CD14-positive monocyte (primary cell): ENCODE measurements around the gene LIMA1. TPM values are rescaled to one million over a fixed set of nuclear protein-coding genes. Genes with fewer than 3 reads are reported as not detected.

ENCODE experiments used
- DNase-seq, 3 donors: peaks; one replicate each; pipeline ENCODE4 v3.0.0-alpha.2; 2011 to 2022
- H2AFZ ChIP-seq: 2 replicates; pipeline ENCODE4 v1.6.0; 2012; ENCODE audit warnings: mild to moderate bottlenecking, low read depth, low read length, inconsistent platforms; ENCODE audit not compliant: insufficient read depth, poor library complexity, severe bottlenecking
- H3K27ac ChIP-seq, 2 donors: 1 replicate in 1 of 2; 2 replicates in 1 of 2; pipeline ENCODE4 v1.5.1; 2012 to 2013; ENCODE audit warnings: low read length in 2 of 2, control low read depth in 1 of 2, inconsistent platforms in 1 of 2, low read depth in 1 of 2, mild to moderate bottlenecking in 1 of 2
- H3K27me3 ChIP-seq, 2 donors: one replicate each; pipeline versions ENCODE4 v1.6.0 to v1.6.1; 2011 to 2013; ENCODE audit warnings: low read length in 2 of 2; ENCODE audit not compliant: control insufficient read depth in 2 of 2, insufficient read depth in 2 of 2
- H3K36me3 ChIP-seq, 2 donors: replicated peaks in 1 of 2; 1 replicate in 1 of 2; 2 replicates in 1 of 2; pipeline versions ENCODE4 v1.5.1 to v1.6.1; 2012 to 2013; ENCODE audit warnings: low read length in 2 of 2, control low read depth in 1 of 2, inconsistent platforms in 1 of 2, mild to moderate bottlenecking in 1 of 2; ENCODE audit not compliant: insufficient read depth in 2 of 2, control insufficient read depth in 1 of 2
- H3K4me1 ChIP-seq, 2 donors: 1 replicate in 1 of 2; 2 replicates in 1 of 2; pipeline versions ENCODE4 v1.5.1 to v1.6.1; 2012 to 2013; ENCODE audit warnings: low read length in 2 of 2, control low read depth in 1 of 2, inconsistent platforms in 1 of 2, mild to moderate bottlenecking in 1 of 2, moderate library complexity in 1 of 2; ENCODE audit not compliant: insufficient read depth in 2 of 2, control insufficient read depth in 1 of 2
- H3K4me2 ChIP-seq: replicated peaks from 2 replicates; pipeline ENCODE3; 2012; ENCODE audit warnings: low read length, moderate library complexity, mild to moderate bottlenecking; ENCODE audit not compliant: poor library complexity, severe bottlenecking; ENCODE audit errors: extremely low read depth
- H3K4me3 ChIP-seq, 3 experiments: fragments of 200-600 bp in 1 of 3; sonication (generic) in 1 of 3; replicated peaks in 1 of 3; 1 replicate in 2 of 3; 2 replicates in 1 of 3; pipeline ENCODE4 v1.5.1; 2011 to 2013; ENCODE audit warnings: low read length in 3 of 3, mild to moderate bottlenecking in 3 of 3, control low read depth in 2 of 3, low read depth in 2 of 3, inconsistent platforms in 1 of 3, moderate library complexity in 1 of 3
- H3K79me2 ChIP-seq: 2 replicates; pipeline ENCODE4 v1.6.0; 2012; ENCODE audit warnings: mild to moderate bottlenecking, control low read depth, inconsistent platforms, low read length, moderate library complexity; ENCODE audit not compliant: insufficient read depth
- H3K9ac ChIP-seq: 2 replicates; pipeline ENCODE4 v1.6.0; 2017; ENCODE audit warnings: low read length, mild to moderate bottlenecking; ENCODE audit not compliant: insufficient read depth, poor library complexity, severe bottlenecking
- H3K9me3 ChIP-seq, 2 donors: replicated peaks in 1 of 2; 1 replicate in 1 of 2; 2 replicates in 1 of 2; pipeline versions ENCODE4 v1.5.1 to v1.6.1; 2012 to 2013; ENCODE audit warnings: low read length in 2 of 2, control low read depth in 1 of 2; ENCODE audit not compliant: control insufficient read depth in 1 of 2, insufficient read depth in 1 of 2
- H4K20me1 ChIP-seq: 2 replicates; pipeline ENCODE4 v1.6.0; 2012; ENCODE audit warnings: mild to moderate bottlenecking, low read length, control low read depth, moderate library complexity; ENCODE audit not compliant: insufficient read depth
- H3K27ac Mint-ChIP-seq, 7 donors: one replicate each; pipeline ENCODE4 v1.8.0; 2020; ENCODE audit warnings: mild to moderate bottlenecking in 7 of 7, mixed read lengths in 7 of 7, moderate library complexity in 6 of 7, inconsistent platforms in 2 of 7
- H3K27me3 Mint-ChIP-seq, 3 donors: one replicate each; pipeline ENCODE4 v1.8.0; 2021 to 2022; ENCODE audit warnings: low read depth in 3 of 3, mild to moderate bottlenecking in 3 of 3, mixed read lengths in 3 of 3, moderate library complexity in 3 of 3, inconsistent platforms in 1 of 3
- H3K36me3 Mint-ChIP-seq, 2 donors: one replicate each; pipeline ENCODE4 v1.8.0; 2020; ENCODE audit warnings: mixed read lengths in 2 of 2, inconsistent platforms in 1 of 2, mild to moderate bottlenecking in 1 of 2
- H3K4me1 Mint-ChIP-seq: one replicate; pipeline ENCODE4 v1.8.0; 2020; ENCODE audit warnings: mild to moderate bottlenecking, mixed read lengths
- H3K4me3 Mint-ChIP-seq, 2 donors: one replicate each; pipeline ENCODE4 v1.8.0; 2020; ENCODE audit warnings: mild to moderate bottlenecking in 2 of 2, mixed read lengths in 2 of 2, moderate library complexity in 1 of 2
- H3K9me3 Mint-ChIP-seq, 7 donors: one replicate each; pipeline ENCODE4 v1.8.0; 2020 to 2022; ENCODE audit warnings: mixed read lengths in 7 of 7, mild to moderate bottlenecking in 6 of 7, moderate library complexity in 6 of 7, inconsistent platforms in 2 of 7
- WGBS: methylation state at CpG from one replicate; pipeline ENCODE4 v1.1.5; 2013; ENCODE audit warnings: missing lambda C conversion rate; ENCODE audit not compliant: insufficient coverage; 5-methylcytosine and 5-hydroxymethylcytosine counted together
- intact Hi-C, 2 donors: fragments of 100-400 bp; cut with micrococcal nuclease; formaldehyde crosslinking; loops; one replicate each; pipeline versions ENCODE4 v1.15.0 to v1.15.1; 2023
- polyA plus RNA-seq, 3 donors: library from polyadenylated mRNA; depleted of rRNA in 1 of 3; unstranded in 2 of 3; stranded (reverse) in 1 of 3; fragments of 300-500 nt in 2 of 3; fragments of >200 nt in 1 of 3; fragmentation: Illumina TruSeq in 2 of 3; gene quantifications; 1 replicate in 2 of 3; 2 replicates in 1 of 3; pipeline ENCODE4 v1.2.3, GENCODE V29; 2012 to 2021
- TF ChIP-seq, protein P1 (sequence below): fragments of 200-600 bp; IDR thresholded peaks from one replicate; pipeline ENCODE4 v1.8.0; 2022; ENCODE audit warnings: antibody characterized with exemption, mild to moderate bottlenecking

LIMA1 gene
- polyA plus RNA-seq, 3 donors = 0.24 to 0.62 (median 0.51) TPM

DNA sequence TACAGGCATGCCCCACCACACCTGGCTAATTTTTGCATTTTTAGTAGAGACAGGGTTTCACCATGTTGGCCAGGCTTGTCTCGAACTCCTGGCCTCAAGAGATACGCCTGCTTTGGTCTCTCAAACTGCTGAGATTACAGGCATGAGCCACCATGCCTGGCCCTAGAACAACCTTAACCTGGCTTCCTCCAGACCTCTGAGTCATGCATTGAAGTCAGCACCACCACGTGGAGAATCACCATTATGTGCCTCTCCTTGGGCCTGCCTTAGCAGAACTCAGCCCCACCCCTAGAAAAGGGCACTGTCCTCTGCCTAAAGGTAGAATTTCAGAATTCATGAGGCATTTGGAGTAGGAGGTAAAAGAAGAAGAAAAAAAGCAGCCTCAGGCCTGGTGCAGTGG lies 49.0 kb downstream of the LIMA1 start:
- H3K36me3 Mint-ChIP-seq = no peaks in the 10 kb centered on the region
- Histone ChIP-seq H3K4me1 (no peaks in the 10 kb centered on the region), H3K79me2 (no peaks in the 10 kb centered on the region), H2AFZ (no peak overlapping the region), H3K4me3 (no peak overlapping the region), H3K4me2 (no peak overlapping the region), H3K9ac (no peak overlapping the region), H3K9me3 (no peaks in the 10 kb centered on the region), H3K36me3 (no peaks in the 10 kb centered on the region), H4K20me1 (no peaks in the 10 kb centered on the region), H3K27me3 (no peaks in the 10 kb centered on the region), H3K27ac (no peak overlapping the region)
- H3K4me1 Mint-ChIP-seq = no peaks in the 10 kb centered on the region
- DNase-seq = no peak
- intact Hi-C loops = no loop called here
- WGBS = 100% methylated on average over 2 of the region's 3 CpGs
- no peak overlapping the region for H3K4me3 Mint-ChIP-seq
- peaks cover 0 to 6% (median 0%) of the 10 kb centered on the region in 3 donors for H3K27me3 Mint-ChIP-seq
- TF ChIP-seq, protein P1, sequence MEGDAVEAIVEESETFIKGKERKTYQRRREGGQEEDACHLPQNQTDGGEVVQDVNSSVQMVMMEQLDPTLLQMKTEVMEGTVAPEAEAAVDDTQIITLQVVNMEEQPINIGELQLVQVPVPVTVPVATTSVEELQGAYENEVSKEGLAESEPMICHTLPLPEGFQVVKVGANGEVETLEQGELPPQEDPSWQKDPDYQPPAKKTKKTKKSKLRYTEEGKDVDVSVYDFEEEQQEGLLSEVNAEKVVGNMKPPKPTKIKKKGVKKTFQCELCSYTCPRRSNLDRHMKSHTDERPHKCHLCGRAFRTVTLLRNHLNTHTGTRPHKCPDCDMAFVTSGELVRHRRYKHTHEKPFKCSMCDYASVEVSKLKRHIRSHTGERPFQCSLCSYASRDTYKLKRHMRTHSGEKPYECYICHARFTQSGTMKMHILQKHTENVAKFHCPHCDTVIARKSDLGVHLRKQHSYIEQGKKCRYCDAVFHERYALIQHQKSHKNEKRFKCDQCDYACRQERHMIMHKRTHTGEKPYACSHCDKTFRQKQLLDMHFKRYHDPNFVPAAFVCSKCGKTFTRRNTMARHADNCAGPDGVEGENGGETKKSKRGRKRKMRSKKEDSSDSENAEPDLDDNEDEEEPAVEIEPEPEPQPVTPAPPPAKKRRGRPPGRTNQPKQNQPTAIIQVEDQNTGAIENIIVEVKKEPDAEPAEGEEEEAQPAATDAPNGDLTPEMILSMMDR = no peak
- H3K9me3 Mint-ChIP-seq = no peaks in the 10 kb centered on the region
- H3K27ac Mint-ChIP-seq = no peak overlapping the region

DNA sequence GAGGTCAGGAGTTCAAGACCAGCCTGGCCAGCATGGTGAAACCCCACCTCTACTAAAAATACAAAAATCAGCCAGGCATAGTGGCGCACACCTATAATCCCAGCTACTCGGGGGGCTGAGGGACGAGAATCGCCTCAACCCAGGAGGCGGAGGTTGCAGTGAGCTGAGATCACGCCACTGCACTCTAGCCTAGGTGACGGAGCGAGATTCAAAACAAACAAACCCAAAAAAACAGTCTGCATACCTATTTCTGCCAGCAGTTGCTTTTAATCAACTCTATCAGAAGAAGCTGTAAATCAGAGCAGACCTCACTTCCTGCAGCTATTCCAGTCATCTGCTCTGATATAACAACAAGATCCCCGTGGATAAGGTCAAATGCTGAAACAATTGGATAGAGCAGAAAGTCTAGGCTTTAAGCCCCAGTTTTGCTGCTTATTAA lies 50.5 kb downstream of the LIMA1 start:
- Histone ChIP-seq H4K20me1 (no peaks in the 10 kb centered on the region), H3K36me3 (no peaks in the 10 kb centered on the region), H3K9ac (no peak overlapping the region), H3K9me3 (no peaks in the 10 kb centered on the region), H3K27ac (no peak overlapping the region), H3K79me2 (no peaks in the 10 kb centered on the region), H2AFZ (no peak overlapping the region), H3K4me1 (no peaks in the 10 kb centered on the region), H3K4me3 (no peak overlapping the region), H3K4me2 (no peak overlapping the region), H3K27me3 (no peaks in the 10 kb centered on the region)
- 100% methylated on average over 4 of the region's 9 CpGs for WGBS
- intact Hi-C loops = no loop called here
- no peaks in the 10 kb centered on the region for H3K9me3 Mint-ChIP-seq
- no peak for DNase-seq
- no peak overlapping the region for H3K27ac Mint-ChIP-seq
- no peaks in the 10 kb centered on the region for H3K36me3 Mint-ChIP-seq
- TF ChIP-seq, protein P1 = no peak
- H3K27me3 Mint-ChIP-seq = peaks cover 0 to 6% (median 0%) of the 10 kb centered on the region in 3 donors
- no peaks in the 10 kb centered on the region for H3K4me1 Mint-ChIP-seq
- no peak overlapping the region for H3K4me3 Mint-ChIP-seq
